DOHH2 (cell line): ENCODE measurements around the gene SMURF2.

Experiments
- EZH2phosphoT487 ChIP-seq: fragments of 200-600 bp; sonication (generic); IDR thresholded peaks from 2 replicates; pipeline ENCODE4 v1.6.1; 2017; ENCODE audit warnings: borderline replicate concordance, mild to moderate bottlenecking, antibody characterized with exemption, low read length, moderate library complexity, mixed read lengths
- TF ChIP-seq, protein P1 (sequence below): fragments of 200-600 bp; sonication (generic); IDR thresholded peaks from one replicate; pipeline ENCODE4 v1.5.1; 2014; ENCODE audit warnings: antibody characterized with exemption, mild to moderate bottlenecking, low read depth, low read length; ENCODE audit not compliant: poor library complexity, severe bottlenecking

GRCh38 chr17:64706224-64707049 lies 44.3 kb upstream of the SMURF2 start:
- TF ChIP-seq, protein P1, sequence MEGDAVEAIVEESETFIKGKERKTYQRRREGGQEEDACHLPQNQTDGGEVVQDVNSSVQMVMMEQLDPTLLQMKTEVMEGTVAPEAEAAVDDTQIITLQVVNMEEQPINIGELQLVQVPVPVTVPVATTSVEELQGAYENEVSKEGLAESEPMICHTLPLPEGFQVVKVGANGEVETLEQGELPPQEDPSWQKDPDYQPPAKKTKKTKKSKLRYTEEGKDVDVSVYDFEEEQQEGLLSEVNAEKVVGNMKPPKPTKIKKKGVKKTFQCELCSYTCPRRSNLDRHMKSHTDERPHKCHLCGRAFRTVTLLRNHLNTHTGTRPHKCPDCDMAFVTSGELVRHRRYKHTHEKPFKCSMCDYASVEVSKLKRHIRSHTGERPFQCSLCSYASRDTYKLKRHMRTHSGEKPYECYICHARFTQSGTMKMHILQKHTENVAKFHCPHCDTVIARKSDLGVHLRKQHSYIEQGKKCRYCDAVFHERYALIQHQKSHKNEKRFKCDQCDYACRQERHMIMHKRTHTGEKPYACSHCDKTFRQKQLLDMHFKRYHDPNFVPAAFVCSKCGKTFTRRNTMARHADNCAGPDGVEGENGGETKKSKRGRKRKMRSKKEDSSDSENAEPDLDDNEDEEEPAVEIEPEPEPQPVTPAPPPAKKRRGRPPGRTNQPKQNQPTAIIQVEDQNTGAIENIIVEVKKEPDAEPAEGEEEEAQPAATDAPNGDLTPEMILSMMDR = no peak
- TF ChIP-seq EZH2phosphoT487 = no peak
